HG03571 (cell line): ENCODE results near the gene MRPL42.
"Not testable (repeated sequence)": the region's sequence is repeated elsewhere in the genome, so short reads cannot be mapped to it uniquely, and the experiment has no call there.

Experiments
- ATAC-seq: cut with Tn5 transposase; IDR thresholded peaks from one replicate; pipeline ENCODE4 v1.9.1; 2021; ENCODE audit not compliant: unreplicated experiment

MRPL42 gene

DNA sequence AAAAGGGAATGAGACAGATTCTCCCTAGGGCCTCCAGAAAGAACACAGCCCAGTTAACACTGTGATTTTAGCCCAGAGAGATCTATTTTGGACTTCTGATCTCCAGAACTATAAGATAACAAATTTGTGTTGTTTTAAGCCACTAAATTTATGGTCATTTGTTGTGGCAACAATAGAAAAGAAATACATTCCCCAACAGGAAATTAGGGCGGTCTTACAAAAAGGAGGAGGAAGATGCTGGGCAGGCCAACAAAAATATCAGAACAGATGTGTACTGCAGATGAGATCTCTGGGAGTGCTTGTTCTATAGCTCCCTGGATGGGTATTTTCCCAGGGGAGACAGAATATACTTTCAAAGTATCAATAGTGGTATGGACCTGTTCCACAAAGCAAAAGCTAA lies 73.2 kb downstream of the MRPL42 start:
- ATAC-seq, result no peak

DNA sequence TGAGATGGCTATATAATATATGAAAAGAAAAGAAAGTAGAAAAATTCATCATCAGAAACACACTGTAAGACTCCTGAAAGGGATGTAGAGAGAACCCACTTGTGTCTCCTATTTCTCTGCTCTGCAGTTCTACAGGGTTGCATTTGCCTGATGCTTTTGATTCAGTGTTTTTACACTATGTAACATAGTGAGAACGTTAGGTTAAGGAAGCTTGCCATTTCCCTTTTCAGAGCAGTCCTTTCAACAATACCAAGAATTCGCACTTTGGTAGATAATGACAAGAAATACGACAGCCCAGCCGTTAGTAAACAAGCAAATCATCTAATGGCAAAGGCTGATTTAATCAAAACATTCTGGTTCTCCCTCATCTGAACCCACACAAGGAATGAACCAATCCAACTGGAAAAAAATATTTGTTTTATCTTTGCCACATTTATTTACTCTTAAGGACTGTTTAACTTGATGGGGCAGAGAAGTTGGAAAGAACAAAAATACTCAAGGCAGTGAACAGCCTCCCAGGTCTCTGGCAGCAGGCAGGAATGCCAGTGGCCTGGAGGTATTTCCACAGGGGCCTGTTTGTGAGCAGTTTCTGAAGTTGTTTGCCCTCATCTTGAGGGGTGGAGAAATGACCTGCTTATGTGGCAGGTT lies 74.4 kb downstream of the MRPL42 start:
- ATAC-seq, result no peak

DNA sequence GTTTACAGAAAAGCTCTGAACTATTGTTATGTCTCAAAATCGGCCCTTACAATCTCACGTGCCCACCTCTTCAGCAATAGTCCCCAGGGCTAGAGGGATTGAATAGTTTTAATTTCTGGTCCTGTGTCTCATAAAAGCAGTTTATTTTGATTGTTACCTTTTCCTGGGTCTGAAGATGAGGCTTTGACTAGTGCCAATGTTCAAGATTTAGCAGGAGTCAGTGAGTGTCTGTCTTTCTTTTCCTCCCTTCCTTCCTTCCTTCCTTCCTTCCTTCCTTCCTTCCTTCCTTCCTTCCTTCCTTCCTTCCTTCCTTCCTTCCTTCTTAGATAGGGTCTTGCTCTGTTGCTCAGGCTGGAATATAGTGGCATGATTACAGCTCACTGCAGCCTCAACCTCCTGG lies 80.5 kb downstream of the MRPL42 start:
- ATAC-seq, result no peak

DNA sequence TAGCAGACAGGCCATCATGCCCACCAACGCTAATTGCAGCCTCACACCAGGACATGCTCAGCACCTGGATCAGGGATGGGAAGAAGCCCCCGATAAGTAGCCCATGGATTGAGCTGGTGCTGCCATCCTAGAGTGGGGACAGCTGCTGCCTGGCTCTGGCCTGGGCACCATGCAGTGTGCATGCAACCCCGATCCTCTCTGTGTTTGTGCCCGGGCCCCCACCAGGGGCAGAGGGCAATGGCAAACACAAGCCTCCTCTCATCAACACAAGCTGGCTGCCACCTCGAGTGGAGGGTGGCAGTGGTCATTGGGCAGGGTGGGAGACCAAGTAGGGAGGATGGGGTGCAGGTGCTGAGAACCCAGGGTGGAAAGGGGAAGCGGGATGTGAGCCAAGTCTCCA lies 81.9 kb downstream of the MRPL42 start:
- no peak for ATAC-seq

DNA sequence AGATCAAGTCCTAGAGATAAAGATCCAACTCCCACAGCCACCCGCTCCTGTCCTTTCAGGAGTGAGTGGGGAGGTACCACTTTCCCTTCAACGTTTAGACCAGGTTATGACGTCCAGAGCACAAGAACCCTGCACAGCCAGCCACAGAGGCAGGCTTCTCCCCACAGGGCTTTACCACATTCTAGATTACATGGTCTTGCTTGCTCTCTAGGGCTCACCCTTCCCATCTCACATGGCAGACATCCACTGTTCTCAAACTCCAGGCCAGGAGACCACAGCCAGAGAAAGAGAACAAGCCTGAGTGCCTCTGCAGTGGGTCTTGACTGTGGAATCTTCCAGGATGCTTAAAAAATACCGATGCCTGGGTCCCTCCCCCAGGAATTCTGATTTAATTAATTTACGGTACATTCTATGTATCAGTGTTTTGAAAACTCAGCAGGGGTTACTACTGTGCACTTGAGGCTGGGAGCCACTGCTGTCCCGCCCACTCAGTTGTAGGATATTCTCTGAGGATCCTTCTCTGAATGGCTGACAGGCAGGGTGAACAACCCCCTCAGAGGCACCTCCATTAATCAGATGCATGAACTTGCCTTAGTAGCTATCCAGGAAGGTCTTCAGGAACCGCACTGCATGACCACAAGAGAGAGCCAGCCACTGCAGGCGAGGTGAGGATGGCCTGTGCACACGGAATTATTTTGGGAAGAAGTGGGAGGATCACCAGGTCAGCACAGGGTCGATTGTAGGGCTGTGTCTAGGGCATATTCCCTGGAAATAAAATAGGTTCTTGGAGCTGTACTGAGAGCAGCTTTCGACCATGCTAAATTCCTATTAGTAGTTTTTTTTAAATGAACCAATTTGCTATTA lies 83.7 kb downstream of the MRPL42 start:
- ATAC-seq, result no peak

DNA sequence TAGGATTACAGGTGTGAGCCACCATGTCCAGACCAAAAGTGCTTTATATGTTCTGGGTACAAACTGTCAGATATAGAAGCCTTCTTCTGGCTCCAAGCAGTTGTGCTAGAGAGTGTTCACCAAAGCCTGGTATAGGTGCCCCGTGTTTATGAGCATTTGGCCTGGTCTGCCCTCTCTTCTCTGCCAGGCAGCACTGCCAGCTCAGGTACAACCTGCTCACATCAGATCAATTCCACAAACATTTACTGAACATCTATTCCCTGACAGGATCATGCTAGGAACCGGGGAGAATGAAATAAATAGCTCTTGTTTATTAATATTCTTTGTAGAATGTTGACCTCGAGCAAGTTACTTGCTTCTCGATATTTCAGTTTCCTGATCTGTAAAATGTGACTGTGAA lies 85.1 kb downstream of the MRPL42 start:
- no peak for ATAC-seq

DNA sequence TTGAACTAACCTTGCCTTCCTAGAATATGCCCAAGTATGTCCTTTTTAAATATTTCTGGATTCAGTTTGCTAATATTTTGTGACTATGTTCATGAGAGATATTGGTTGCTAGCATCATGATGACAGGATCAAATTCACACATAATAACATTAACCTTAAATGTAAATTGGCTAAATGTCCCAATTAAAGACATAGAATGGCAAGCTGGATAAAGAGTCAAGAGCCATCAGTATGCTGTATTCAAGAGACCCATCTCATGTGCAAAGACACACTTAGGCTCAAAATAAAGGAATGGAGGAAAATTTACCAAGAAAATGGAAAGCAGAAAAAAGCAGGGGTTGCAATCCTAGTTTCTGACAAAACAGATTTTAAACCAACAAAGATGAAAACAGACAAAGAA lies 90.6 kb downstream of the MRPL42 start:
- ATAC-seq, result not testable (repeated sequence)

DNA sequence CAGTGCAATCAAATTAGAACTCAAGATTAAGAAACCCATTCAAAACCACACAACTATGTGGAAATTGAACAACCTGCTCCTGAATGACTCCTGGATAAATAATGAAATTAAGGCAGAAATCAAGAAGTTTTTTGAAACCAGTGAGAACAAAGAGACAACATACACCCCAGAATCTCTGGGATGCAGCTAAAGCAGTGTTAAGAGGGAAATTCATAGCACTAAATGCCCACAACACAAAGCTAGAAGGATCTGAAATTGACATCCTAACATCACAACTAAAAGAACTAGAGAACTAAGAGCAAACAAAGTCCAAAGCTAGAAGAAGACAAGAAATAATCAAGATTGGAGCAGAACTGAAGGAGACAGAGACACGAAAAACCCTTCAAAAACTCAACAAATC lies 91.4 kb downstream of the MRPL42 start:
- ATAC-seq, result not testable (repeated sequence)

DNA sequence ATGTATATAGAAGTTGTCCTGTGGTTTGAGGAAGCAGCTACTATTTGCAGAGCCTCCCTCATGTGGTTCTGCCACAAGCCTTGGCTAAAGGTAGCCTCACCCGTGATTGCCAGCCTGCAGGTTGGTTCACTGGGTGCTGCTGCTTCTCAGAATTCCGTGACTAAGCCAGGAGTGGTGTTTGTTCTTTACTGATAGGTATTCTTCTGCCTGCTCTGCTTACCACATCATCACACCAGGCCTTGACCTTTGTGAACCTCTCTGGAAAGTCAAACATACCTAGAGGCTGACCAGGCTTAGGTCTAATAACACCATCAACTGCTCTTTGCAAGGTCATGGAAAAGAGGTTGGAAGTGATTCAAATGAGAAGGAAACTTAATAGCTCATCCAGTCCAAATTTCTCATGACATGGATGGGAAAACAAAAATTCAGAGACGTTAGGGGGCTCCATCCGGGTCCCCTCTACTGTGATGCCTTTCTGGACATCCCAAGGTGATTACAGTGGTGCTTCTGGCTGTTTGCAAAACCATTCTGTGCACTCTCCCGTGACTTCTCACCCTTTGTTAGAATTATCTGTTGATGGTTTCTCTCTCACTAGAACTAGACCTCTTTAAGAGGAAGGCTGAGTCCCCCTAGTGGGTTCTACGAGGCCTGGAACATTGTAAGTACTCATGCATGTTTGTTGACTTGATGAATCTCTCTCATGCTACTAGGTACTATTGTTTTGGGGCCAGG lies 96.7 kb downstream of the MRPL42 start:
- ATAC-seq, result no peak

DNA sequence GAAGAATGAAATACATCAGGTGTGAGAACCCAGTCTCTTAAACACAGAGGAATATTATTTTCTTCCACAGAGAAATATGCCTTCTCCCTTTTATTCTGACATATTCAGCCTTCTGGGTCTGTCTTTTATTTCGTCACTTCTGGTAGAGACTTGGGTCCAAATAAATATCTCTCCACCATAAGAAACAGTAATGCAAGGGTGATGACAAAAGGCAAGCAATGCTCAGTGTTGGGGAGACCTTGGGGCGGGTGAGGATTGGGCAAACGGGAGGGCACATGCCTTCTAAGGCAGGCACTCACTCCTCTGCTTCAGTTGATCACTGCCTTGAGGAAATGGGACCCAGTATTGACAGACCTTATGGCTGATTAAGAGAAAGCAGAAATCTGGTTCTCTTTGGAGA lies 98.4 kb downstream of the MRPL42 start:
- ATAC-seq, result no peak
